SHP77 treated with DMSO at 0.1 percent for 48 hours (cell line): ENCODE data around the gene FAT2.
"Not testable (repeated sequence)": the region's sequence is repeated elsewhere in the genome, so short reads cannot be mapped to it uniquely, and the experiment has no call there.

Experiments used
- DNase-seq: peaks from one replicate; lab custom pipeline; 2025; lab: John Stamatoyannopoulos, UW

Gene FAT2

DNA sequence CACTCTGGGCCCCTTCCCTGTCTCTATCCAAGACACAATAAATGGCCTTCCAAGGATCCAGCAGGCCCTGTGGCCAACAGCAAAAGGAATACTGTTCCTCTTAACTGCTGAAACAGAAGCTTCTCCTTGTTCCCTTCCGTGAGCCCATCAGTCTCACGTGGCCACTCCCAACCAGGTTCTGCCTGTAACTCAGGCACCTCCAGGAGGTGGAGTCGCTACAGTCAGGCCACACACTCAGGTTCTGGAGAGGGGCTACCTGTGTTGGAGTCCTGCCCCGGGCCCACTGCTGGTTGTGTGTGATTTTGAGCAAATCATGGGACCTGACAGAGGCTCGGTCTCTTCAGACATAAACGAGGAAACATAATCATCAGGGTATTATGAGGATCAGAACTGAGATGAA, 10.3 kb downstream of the FAT2 start:
- DNase-seq: no peak

DNA sequence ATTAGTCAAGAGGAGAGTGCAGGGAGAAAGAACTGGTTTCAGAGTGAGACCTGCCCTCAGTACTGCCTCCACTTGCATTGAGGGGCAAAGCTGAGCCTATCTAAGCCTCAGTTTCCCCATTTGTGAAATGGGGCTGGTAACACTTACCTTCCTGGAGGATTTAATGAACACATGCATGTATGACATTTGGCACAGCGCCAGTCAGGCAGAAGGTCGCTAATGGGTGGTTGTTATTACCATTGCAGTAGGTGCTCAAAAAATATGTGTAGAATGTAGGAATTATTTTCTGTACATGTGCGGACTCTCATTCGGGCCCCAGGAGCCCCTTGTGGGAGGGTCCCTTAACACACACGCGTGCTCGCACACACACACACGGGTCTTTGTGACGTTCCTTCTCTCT, 10.9 kb downstream of the FAT2 start:
- DNase-seq: no peak

DNA sequence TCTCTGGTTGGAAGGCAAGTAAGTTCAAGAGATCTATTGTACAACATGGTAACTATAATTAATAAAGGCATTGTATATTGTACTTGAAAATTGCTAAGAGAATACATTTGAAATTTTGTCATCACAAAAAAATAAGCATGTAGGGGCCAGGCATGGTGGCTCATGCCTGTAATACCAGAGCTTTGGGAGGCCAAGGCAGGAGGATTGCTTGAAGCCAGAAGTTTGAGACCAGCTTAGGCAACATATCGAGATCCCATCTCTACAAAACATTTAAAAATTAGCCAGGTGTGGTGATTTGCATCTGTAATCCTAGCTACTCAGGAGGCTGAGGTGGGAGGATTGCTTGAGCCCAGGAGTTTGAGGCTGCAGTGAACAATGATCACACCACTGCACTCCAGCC, 12.0 kb downstream of the FAT2 start:
- not testable (repeated sequence) for DNase-seq

DNA sequence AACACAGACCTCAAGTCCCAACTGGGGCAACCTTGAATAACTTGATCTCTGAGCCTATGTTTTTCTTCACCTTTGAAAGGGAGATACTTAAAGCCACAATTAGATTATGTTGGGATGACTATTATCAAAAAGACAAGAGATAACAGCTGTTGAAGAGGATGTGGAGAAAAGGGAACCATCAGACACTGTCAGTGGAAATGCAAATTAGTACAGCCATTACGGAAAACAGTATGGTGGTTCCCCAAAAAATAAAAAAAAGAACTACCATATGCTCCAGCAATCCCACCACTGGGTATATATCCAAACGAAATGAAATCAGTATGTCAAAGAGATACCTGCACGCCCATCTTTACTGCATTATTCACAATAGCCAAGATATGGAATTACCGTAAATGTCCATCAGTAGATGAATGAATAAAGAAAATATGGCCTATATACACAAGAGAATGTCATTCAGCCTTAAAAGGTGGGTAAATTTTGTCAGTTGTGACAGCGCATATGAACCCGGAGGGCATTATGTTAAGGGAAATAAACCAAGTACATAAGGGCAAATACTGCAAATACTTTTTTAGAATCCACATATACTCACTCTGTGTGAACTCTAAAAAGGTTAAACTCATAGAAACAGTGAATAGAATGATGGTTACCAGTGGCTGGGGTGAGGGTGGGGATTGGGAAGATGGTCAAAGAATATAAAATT, 12.7 kb downstream of the FAT2 start:
- no peak for DNase-seq

DNA sequence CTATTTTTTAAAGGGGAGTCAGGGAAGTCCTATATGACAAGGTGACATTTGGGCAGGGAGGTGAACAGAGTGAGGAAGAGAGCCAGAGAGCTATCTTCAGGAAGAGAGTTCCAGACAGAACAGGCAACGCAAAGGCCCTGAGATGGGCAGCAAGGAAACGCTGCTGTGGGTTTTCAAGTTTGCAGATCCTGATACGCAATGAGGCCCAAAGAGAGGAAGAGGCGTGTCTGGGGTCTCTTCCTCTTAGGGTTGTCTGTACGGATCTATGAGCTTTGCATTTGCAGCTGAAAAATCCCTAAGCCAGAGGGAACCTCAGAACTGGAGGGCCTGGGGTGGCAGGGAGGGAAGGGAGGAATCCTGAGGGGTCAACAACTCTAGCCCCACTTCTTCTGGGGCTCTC, 13.6 kb downstream of the FAT2 start:
- no peak for DNase-seq

GRCh38 chr5:151574444-151574996, 16.6 kb downstream of the FAT2 start:
- DNase-seq: no peak

GRCh38 chr5:151572657-151573368, 18.3 kb downstream of the FAT2 start:
- DNase-seq: no peak

- no peak for DNase-seq
Observed at GRCh38 chr5:151571270-151572173, 19.6 kb downstream of the FAT2 start.

GRCh38 chr5:151570512-151571269, 20.4 kb downstream of the FAT2 start:
- no peak for DNase-seq

GRCh38 chr5:151570058-151570457, 21.1 kb downstream of the FAT2 start:
- no peak for DNase-seq

- DNase-seq: no peak
Observed at GRCh38 chr5:151569132-151570046, 21.7 kb downstream of the FAT2 start.

DNA sequence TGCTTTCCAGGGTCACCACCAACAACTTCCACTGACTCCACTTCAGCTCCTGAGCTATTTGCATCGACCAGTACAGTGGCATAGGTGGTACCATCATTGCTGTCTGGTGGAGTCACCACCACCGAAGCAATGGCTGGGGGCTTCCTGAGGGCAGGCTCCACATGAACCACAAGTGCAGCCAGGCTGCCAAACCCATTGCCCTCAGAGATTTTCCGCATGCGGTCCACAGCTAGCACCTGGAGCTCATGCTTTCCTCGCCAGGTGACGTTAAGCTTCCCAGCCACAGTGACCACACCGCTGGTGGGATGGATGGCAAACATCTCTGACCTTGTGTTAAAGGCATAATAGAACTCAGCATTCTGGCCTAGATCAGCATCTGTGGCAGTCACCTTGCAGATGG, 23.1 kb downstream of the FAT2 start:
- DNase-seq: no peak

- DNase-seq: no peak
Observed at GRCh38 chr5:151565971-151566370, 25.2 kb downstream of the FAT2 start.

GRCh38 chr5:151562019-151562707, 29.0 kb downstream of the FAT2 start:
- no peak for DNase-seq

GRCh38 chr5:151557951-151558350, 33.2 kb downstream of the FAT2 start:
- no peak for DNase-seq

DNA sequence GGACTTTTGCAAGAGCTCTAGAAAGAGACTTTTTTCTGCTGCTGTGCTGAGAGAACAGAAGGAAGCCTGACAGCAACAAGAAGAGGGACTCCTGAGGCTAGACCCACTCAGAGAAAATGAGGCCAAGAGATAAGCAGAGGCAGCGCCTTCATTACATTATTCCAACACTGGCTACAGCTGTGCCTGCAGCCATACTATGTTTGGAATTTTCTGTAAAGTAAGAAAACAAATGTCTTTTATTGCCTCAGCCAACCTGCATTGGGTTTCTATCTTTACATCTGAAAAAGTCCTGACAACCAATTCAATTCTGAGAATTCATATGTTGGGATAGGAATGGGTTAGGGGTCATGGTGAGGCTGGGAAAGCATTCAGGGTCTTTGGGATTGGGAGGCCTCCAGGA, 33.7 kb downstream of the FAT2 start:
- no peak for DNase-seq

DNA sequence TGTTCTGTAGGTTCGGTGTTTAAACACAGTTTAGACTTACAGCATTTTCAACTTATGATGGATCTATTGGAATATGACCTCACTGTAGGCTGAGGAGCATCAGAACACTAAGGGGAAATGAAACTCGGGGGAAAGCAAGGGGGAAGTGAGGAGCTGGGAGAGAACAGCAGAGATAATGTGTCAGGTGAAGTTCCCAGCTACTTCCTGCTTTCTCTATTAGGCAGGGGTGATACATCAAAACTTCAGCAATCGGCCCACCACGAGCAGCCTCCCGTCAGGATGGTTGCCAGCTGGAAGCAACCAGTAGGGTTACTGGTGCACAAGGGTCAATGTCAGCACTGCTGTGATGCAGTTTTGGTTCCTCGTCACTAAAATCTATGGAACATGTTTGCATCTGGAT, 34.3 kb downstream of the FAT2 start:
- no peak for DNase-seq

DNA sequence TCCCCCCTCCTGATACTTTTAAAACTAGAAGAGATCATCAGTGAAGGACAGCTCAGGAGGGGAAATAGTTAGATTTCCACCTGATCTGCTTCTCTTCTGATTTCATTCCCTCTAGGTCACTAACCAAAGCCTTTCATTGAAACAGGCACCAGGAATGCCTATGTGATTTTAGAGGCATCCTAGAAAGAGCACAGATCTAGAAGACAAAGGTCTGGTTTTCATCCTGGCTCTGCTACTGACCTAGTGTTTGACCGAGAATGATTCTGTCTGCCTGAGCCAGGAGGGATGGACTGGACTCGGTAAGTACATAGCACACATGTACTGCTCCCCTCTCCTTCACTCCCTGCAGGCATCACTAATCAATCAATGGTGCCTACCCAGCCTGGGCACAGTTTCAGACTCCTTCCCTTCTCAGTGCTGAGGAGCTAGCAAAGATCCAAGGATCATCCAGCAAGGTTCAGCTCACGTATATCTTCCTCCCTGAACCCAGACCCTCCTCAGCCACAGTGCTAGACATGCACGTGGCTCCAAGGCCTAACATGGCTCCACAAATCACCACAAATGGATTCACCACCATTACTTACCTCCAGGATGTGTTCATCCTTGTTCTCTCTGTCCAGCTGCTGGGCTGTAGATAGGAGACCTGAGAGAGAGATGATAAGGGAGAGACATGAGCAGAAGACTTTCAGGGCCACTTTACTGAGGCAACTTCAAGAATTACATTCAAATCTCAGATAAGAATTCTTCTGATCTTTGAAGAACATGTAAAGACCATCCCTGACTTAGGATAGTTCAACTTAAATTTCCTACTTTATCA, 35.2 kb downstream of the FAT2 start:
- no peak for DNase-seq

DNA sequence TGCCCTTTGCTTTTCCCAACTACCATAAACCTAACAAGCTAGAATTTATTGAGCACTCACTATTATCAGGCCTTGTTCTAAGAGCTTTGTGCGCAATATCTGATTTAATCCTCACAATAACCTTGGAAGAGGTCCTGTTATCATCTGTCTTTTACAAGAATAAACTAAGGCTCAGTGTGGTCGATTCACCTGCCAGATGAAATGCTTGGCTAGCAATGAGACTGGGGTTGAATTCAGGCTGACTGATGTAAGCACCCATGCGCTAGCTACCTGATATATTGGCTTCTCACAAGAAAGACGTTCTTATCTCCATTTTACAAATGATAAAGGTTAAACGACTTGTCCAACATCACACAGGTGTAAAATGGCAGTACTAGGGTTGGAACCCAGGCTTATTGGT, 37.4 kb downstream of the FAT2 start:
- no peak for DNase-seq
